Neuronal stem cell (in vitro differentiated cells): Measurements from ENCODE around the gene NTN5.

ENCODE experiments used
- DNase-seq: peaks from one replicate; pipeline ENCODE4 v3.0.0-alpha.2; 2013; ENCODE audit warnings: low spot score
- H2AFZ ChIP-seq: one replicate; pipeline ENCODE4 v1.6.1; 2013; ENCODE audit warnings: mild to moderate bottlenecking, low read length, inconsistent platforms
- H2AK5ac ChIP-seq: 2 replicates; pipeline ENCODE4 v1.6.1; 2013; ENCODE audit warnings: low read depth, mild to moderate bottlenecking, inconsistent platforms, low read length, moderate library complexity, mixed read lengths
- H2BK120ac ChIP-seq: 2 replicates; pipeline ENCODE4 v1.6.1; 2013; ENCODE audit warnings: low read depth, mild to moderate bottlenecking, inconsistent platforms, low read length, moderate library complexity, mixed read lengths
- H2BK12ac ChIP-seq: one replicate; pipeline ENCODE4 v1.6.1; 2013; ENCODE audit warnings: low read length, inconsistent platforms
- H2BK15ac ChIP-seq: 2 replicates; pipeline ENCODE4 v1.6.1; 2013; ENCODE audit warnings: mild to moderate bottlenecking, low read length, inconsistent platforms, mixed read lengths
- H2BK5ac ChIP-seq: one replicate; pipeline ENCODE4 v1.6.1; 2013; ENCODE audit warnings: inconsistent platforms, mild to moderate bottlenecking, low read length, moderate library complexity
- H3K14ac ChIP-seq: one replicate; pipeline ENCODE4 v1.6.1; 2013; ENCODE audit warnings: low read length, inconsistent platforms
- H3K18ac ChIP-seq: 2 replicates; pipeline ENCODE4 v1.6.1; 2013; ENCODE audit warnings: low read length, inconsistent platforms
- H3K23ac ChIP-seq: 2 replicates; pipeline ENCODE4 v1.6.1; 2013; ENCODE audit warnings: low read depth, mild to moderate bottlenecking, mixed read lengths, low read length, inconsistent platforms; ENCODE audit not compliant: poor library complexity
- H3K27ac ChIP-seq: replicated peaks from 3 replicates; pipeline ENCODE4 v1.5.1; 2013; ENCODE audit warnings: low read length, inconsistent platforms
- H3K27me3 ChIP-seq, 3 experiments: 2 replicates each; pipeline ENCODE4 v1.6.1; 2013; ENCODE audit warnings: low read length in 3 of 3, mild to moderate bottlenecking in 2 of 3, inconsistent platforms in 1 of 3, low read depth in 1 of 3, mixed read lengths in 1 of 3, moderate library complexity in 1 of 3; ENCODE audit not compliant: control insufficient read depth in 3 of 3, insufficient read depth in 3 of 3
- H3K36me3 ChIP-seq, 2 donors: replicated peaks in 1 of 2; 2 replicates each; pipeline ENCODE4 v1.6.1; 2013; ENCODE audit warnings: low read length in 2 of 2; ENCODE audit not compliant: control insufficient read depth in 2 of 2, insufficient read depth in 2 of 2
- H3K4ac ChIP-seq: 2 replicates; pipeline ENCODE4 v1.6.1; 2013; ENCODE audit warnings: inconsistent platforms, mild to moderate bottlenecking, low read length, moderate library complexity
- H3K4me1 ChIP-seq, 2 donors: 1 replicate in 1 of 2; 2 replicates in 1 of 2; pipeline ENCODE4 v1.6.1; 2013; ENCODE audit warnings: low read length in 2 of 2, low read depth in 1 of 2; ENCODE audit not compliant: control insufficient read depth in 2 of 2, insufficient read depth in 1 of 2
- H3K4me2 ChIP-seq: one replicate; pipeline ENCODE4 v1.6.1; 2013; ENCODE audit warnings: mild to moderate bottlenecking, low read length, inconsistent platforms; ENCODE audit not compliant: insufficient read depth, poor library complexity, severe bottlenecking
- H3K4me3 ChIP-seq, 2 donors: 2 replicates each; pipeline ENCODE4 v1.5.1; 2013; ENCODE audit warnings: low read length in 2 of 2, mild to moderate bottlenecking in 2 of 2, inconsistent platforms in 1 of 2, moderate library complexity in 1 of 2
- H3K79me1 ChIP-seq: one replicate; pipeline ENCODE4 v1.6.1; 2013; ENCODE audit warnings: low read depth, mild to moderate bottlenecking, inconsistent platforms, low read length, moderate library complexity
- H3K9ac ChIP-seq: one replicate; pipeline ENCODE4 v1.6.1; 2013; ENCODE audit warnings: mild to moderate bottlenecking, low read depth, low read length, inconsistent platforms; ENCODE audit not compliant: poor library complexity
- H3K9me3 ChIP-seq, 2 donors: replicated peaks in 1 of 2; 2 replicates each; pipeline versions ENCODE3 to v1.6.1; 2013; ENCODE audit warnings: low read length in 2 of 2, mild to moderate bottlenecking in 2 of 2, inconsistent platforms in 1 of 2, low read depth in 1 of 2, mixed read lengths in 1 of 2, moderate library complexity in 1 of 2; ENCODE audit not compliant: control insufficient read depth in 2 of 2, insufficient read depth in 1 of 2
- H4K8ac ChIP-seq: one replicate; pipeline ENCODE4 v1.6.1; 2013; ENCODE audit warnings: low read depth, mild to moderate bottlenecking, inconsistent platforms, low read length, moderate library complexity
- H4K91ac ChIP-seq: one replicate; pipeline ENCODE4 v1.6.1; 2013; ENCODE audit warnings: low read length, low read depth, mild to moderate bottlenecking, inconsistent platforms; ENCODE audit not compliant: poor library complexity
- WGBS, 2 donors: extraction: QIAGEN DNeasy Blood & Tissue Kit; methylation state at CpG; one replicate each; pipeline ENCODE4 v1.1.7; 2013; ENCODE audit warnings: missing lambda C conversion rate in 2 of 2, mixed read lengths in 1 of 2; ENCODE audit not compliant: insufficient read length in 2 of 2, insufficient replicate concordance in 1 of 2; ENCODE audit errors: extremely low coverage in 2 of 2; 5-methylcytosine and 5-hydroxymethylcytosine counted together

The NTN5 gene

DNA sequence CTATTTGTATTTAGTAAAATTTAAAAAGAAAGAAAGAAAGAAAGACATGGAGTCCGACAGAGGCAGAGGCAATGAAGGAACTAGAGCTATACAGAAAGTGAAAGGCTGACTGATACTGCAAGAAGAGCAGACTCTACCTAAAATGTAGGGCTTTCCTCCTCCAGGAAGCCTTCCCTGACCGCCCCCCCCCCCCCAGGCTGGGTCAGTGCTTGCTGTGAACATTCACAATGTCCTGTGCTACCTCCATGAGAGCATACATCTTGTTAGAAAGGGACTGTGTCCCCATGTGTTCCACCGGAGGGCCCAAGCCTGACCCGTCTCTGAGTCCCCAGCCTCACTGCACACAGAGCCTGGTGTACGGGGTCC, 21.2 kb downstream of the NTN5 start:
- Histone ChIP-seq H3K79me1 (no peaks in the 10 kb centered on the region), H2BK15ac (no peak overlapping the region), H3K14ac (no peak overlapping the region), H4K91ac (no peak overlapping the region), H3K27me3 (no peaks in the 10 kb centered on the region), H3K4ac (no peak overlapping the region), H2AFZ (no peak overlapping the region), H3K4me1 (peaks cover 1 to 2% of the 10 kb centered on the region in 2 donors), H3K36me3 (no peaks in the 10 kb centered on the region), H3K27ac (no peak overlapping the region), H2BK12ac (no peak overlapping the region), H3K9me3 (no peaks in the 10 kb centered on the region), H3K4me3 (no peak overlapping the region), H3K9ac (no peak overlapping the region), H2BK5ac (no peak overlapping the region), H3K18ac (peak overlapping the region; percentile 27), H4K8ac (no peak overlapping the region), H3K23ac (no peak overlapping the region), H2BK120ac (no peak overlapping the region), H3K4me2 (no peak overlapping the region), H2AK5ac (peak overlapping the region; percentile 25)
- WGBS, 2 donors: no CpG with 5 or more reads among the region's 5 CpGs
- no peak for DNase-seq

DNA sequence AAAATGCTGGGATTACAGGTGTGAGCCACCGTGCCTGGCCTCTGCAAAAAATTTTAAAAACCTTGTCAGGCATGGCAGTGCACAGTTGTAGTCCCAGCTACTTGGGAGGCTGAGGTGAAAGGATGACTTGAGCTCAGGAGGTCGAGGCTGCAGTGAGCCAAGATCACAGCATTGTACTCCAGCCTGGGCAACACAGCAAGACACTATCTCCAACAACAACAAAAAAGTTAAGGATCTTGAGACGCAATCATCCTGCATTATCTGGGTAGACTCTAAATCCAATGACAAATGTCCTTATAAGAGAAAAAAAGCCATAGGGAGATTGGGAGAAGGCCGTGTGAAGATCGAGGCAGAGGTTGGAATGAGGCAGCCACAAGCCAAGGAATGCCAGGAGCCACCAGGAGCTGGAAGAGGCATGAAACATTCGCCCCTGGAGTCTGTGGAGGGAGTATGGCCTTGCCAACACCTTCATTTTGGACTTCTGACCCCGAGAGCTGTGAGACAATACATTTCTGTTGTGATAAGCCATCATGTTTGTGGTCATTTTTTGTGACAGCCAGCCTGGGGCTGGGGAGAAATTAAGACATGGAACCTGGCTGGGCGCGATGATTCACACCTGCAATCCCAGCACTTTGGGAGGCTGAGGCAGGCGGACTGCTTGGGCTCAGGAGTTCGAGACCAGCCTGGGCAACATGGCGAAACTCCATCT, 21.7 kb downstream of the NTN5 start:
- Histone ChIP-seq H2AFZ (no peak overlapping the region), H3K9me3 (no peaks in the 10 kb centered on the region), H3K79me1 (no peaks in the 10 kb centered on the region), H3K27me3 (no peaks in the 10 kb centered on the region), H2BK15ac (peak overlapping the region; percentile 49), H3K27ac (no peak overlapping the region), H3K23ac (no peak overlapping the region), H2AK5ac (peak overlapping the region; percentile 46), H3K18ac (no peak overlapping the region), H2BK120ac (no peak overlapping the region), H2BK5ac (no peak overlapping the region), H4K8ac (no peak overlapping the region), H3K4me3 (no peak overlapping the region), H3K36me3 (no peaks in the 10 kb centered on the region), H3K4me1 (peaks cover 2% of the 10 kb centered on the region in 2 donors), H3K4me2 (no peak overlapping the region), H2BK12ac (no peak overlapping the region), H3K14ac (no peak overlapping the region), H4K91ac (no peak overlapping the region), H3K4ac (no peak overlapping the region), H3K9ac (peak overlapping the region; percentile 4)
- no CpG with 5 or more reads among the region's 12 CpGs for WGBS, 2 donors
- no peak for DNase-seq

DNA sequence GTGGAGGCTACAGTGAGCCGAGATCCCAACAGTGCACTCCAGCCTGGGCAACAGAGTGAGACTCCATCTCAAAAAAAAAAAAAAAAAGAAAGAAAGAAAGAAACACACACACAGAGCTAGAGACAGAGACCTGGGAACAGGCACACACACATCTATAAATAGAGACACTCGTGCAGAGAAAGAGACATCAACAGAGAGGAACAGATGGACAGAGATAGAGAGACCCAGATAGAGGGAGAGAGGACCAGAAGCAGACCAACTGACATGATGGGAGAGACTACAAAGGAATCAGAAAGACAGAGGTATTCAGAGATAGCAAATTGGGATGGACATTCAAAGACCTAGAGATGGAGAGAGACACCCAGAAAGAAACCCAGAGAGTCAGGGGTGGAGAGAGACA, 24.7 kb downstream of the NTN5 start:
- Histone ChIP-seq H3K23ac (no peak overlapping the region), H3K18ac (no peak overlapping the region), H2BK5ac (no peak overlapping the region), H3K9me3 (no peaks in the 10 kb centered on the region), H4K91ac (no peak overlapping the region), H3K4ac (no peak overlapping the region), H3K79me1 (peaks cover 9% of the 10 kb centered on the region), H3K4me1 (peaks cover 10 to 17% of the 10 kb centered on the region in 2 donors), H3K9ac (no peak overlapping the region), H2BK15ac (no peak overlapping the region), H3K14ac (no peak overlapping the region), H3K4me2 (no peak overlapping the region), H3K27ac (no peak overlapping the region), H4K8ac (no peak overlapping the region), H2BK120ac (no peak overlapping the region), H2AK5ac (no peak overlapping the region), H3K4me3 (no peak overlapping the region), H2BK12ac (no peak overlapping the region), H2AFZ (no peak overlapping the region), H3K36me3 (no peaks in the 10 kb centered on the region), H3K27me3 (no peaks in the 10 kb centered on the region)
- DNase-seq: no peak
- no CpG with 5 or more reads among the region's 2 CpGs for WGBS, 2 donors

DNA sequence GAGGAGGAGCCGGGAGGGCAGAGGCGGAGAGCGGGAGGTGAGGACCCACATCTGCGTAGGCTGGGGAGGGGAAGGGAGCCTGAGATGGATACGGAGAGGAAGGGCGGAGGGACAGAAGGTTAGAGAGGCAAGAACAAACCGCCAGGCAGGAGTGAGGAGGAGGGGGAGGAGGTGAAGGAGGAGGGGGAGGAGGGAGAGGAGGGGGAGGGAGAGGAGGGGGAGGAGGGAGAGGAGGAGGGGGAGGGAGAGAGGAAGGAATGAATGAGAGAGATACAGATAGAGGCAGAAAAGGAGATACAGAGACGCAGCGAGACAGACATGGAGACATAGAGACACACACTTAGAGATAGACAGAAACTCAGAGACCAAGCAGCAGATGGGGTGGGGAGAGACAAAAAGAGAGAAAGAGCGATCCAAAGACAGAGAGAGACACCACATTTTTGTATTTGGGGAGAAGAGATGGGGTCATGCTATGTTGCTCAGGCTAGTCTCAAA, 26.0 kb downstream of the NTN5 start:
- H3K4me1 ChIP-seq: peaks cover 10 to 17% of the 10 kb centered on the region in 2 donors
- no peak overlapping the region for H3K14ac ChIP-seq
- no peak overlapping the region for H3K27ac ChIP-seq
- no peak overlapping the region for H2BK15ac ChIP-seq
- H2BK120ac ChIP-seq: no peak overlapping the region
- H3K36me3 ChIP-seq: no peaks in the 10 kb centered on the region
- no peak overlapping the region for H4K91ac ChIP-seq
- peak overlapping the region; percentile 99 for H2AFZ ChIP-seq
- no peaks in the 10 kb centered on the region for H3K27me3 ChIP-seq
- H3K79me1 ChIP-seq: peaks cover 9% of the 10 kb centered on the region
- H3K4me2 ChIP-seq: no peak overlapping the region
- H2BK5ac ChIP-seq: no peak overlapping the region
- no peak overlapping the region for H3K4ac ChIP-seq
- H3K23ac ChIP-seq: no peak overlapping the region
- no peak overlapping the region for H3K4me3 ChIP-seq
- H4K8ac ChIP-seq: no peak overlapping the region
- H3K18ac ChIP-seq: no peak overlapping the region
- no peaks in the 10 kb centered on the region for H3K9me3 ChIP-seq
- DNase-seq: no peak
- no CpG with 5 or more reads among the region's 10 CpGs for WGBS, 2 donors
- H2AK5ac ChIP-seq: no peak overlapping the region
- H3K9ac ChIP-seq: no peak overlapping the region
- H2BK12ac ChIP-seq: no peak overlapping the region
